Small intestine (tissue), 16 donors: ENCODE data around the gene DCAF17. TPM values are rescaled to one million over a fixed set of nuclear protein-coding genes. Genes with fewer than 3 reads are reported as not detected.
A peak's percentile ranks its signal among the peaks of the same experiment; 100 is the strongest.

ENCODE experiments used
- DNase-seq, 2 donors: peaks; one replicate each; pipeline versions ENCODE4 v3.0.0 to v3.0.0-alpha.2; 2013
- FAIRE-seq: peaks from 2 replicates; lab custom pipeline; 2012; peaks lifted over from hg19 to GRCh38; lab: Jason Lieb, UNC
- H3K27ac ChIP-seq, 3 donors: one replicate each; pipeline ENCODE4 v1.5.1; 2013; ENCODE audit warnings: low read length in 2 of 3, mild to moderate bottlenecking in 2 of 3, control low read depth in 1 of 3, inconsistent platforms in 1 of 3, low read depth in 1 of 3, moderate library complexity in 1 of 3
- H3K27me3 ChIP-seq, 3 donors: one replicate each; pipeline ENCODE4 v1.6.1; 2013; ENCODE audit warnings: low read length in 3 of 3, inconsistent platforms in 1 of 3; ENCODE audit not compliant: control insufficient read depth in 3 of 3, insufficient read depth in 3 of 3
- H3K36me3 ChIP-seq, 3 donors: one replicate each; pipeline ENCODE4 v1.6.1; 2013; ENCODE audit warnings: low read length in 3 of 3, inconsistent platforms in 1 of 3, low read depth in 1 of 3, mild to moderate bottlenecking in 1 of 3, moderate library complexity in 1 of 3; ENCODE audit not compliant: control insufficient read depth in 3 of 3, insufficient read depth in 2 of 3
- H3K4me1 ChIP-seq, 3 donors: one replicate each; pipeline ENCODE4 v1.6.1; 2013; ENCODE audit warnings: low read length in 2 of 3, inconsistent platforms in 1 of 3, low read depth in 1 of 3, mild to moderate bottlenecking in 1 of 3, moderate library complexity in 1 of 3; ENCODE audit not compliant: control insufficient read depth in 3 of 3, insufficient read depth in 2 of 3
- H3K4me3 ChIP-seq, 3 donors: one replicate each; pipeline ENCODE4 v1.5.1; 2013; ENCODE audit warnings: low read length in 3 of 3, control low read depth in 1 of 3, inconsistent platforms in 1 of 3, low read depth in 1 of 3, mild to moderate bottlenecking in 1 of 3, moderate library complexity in 1 of 3
- H3K9me3 ChIP-seq, 2 donors: one replicate each; pipeline ENCODE4 v1.6.1; 2013; ENCODE audit warnings: low read depth in 1 of 2, low read length in 1 of 2; ENCODE audit not compliant: control insufficient read depth in 2 of 2, insufficient read depth in 1 of 2
- WGBS, 3 donors: extraction: QIAGEN DNeasy Blood & Tissue Kit; methylation state at CpG; one replicate each; pipeline ENCODE4 v1.1.7; 2013; 5-methylcytosine and 5-hydroxymethylcytosine counted together
- long read RNA-seq, 10 donors: transcript quantifications; one replicate each; lab custom pipeline, GENCODE V29; 2026
- polyA plus RNA-seq, 4 donors: library from polyadenylated mRNA; stranded (reverse) in 3 of 4; unstranded in 1 of 4; fragments of 200-250 nt in 3 of 4; fragments of 120-200 nt in 1 of 4; gene quantifications; one replicate each; pipeline versions ENCODE4 v1.2.1 to v1.2.3, GENCODE V29; 2013
- donor health status: healthy with polysubstance abuse.
- donor health status: control.
- donor health status: control.
- donor health status: Bipolar disorder and iron deficiency.
- donor health status: healthy.

DCAF17 gene, protein sequence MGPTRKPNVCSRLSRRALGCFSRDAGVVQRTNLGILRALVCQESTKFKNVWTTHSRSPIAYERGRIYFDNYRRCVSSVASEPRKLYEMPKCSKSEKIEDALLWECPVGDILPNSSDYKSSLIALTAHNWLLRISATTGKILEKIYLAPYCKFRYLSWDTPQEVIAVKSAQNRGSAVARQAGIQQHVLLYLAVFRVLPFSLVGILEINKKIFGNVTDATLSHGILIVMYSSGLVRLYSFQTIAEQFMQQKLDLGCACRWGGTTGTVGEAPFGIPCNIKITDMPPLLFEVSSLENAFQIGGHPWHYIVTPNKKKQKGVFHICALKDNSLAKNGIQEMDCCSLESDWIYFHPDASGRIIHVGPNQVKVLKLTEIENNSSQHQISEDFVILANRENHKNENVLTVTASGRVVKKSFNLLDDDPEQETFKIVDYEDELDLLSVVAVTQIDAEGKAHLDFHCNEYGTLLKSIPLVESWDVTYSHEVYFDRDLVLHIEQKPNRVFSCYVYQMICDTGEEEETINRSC
- polyA plus RNA-seq = 10 to 100 TPM in 1 of 4 donors, 1 to 10 TPM in 3; 3.5 to 19.3 (median 5.7) TPM
- long read RNA-seq, donor 1 = 0 reads
- long read RNA-seq, donor 2, full-length matches to known transcripts = 1 of 1 reads
- long read RNA-seq, donor 2, partial matches to known transcripts = 0 of 1 reads
- long read RNA-seq, donor 2, other reads (novel, unspliced or antisense) = 0 of 1 reads
- long read RNA-seq, donor 3, full-length matches to known transcripts = 2 of 2 reads
- long read RNA-seq, donor 3, partial matches to known transcripts = 0 of 2 reads
- long read RNA-seq, donor 3, other reads (novel, unspliced or antisense) = 0 of 2 reads
- long read RNA-seq, donor 4 = 0 reads
- long read RNA-seq, donor 5 = 0 reads
- long read RNA-seq, donor 6 = 0 reads
- long read RNA-seq, donor 7 = 0 reads
- long read RNA-seq, donor 8, partial matches to known transcripts = 0 of 1 reads
- long read RNA-seq, donor 8, other reads (novel, unspliced or antisense) = 0 of 1 reads
- long read RNA-seq, donor 9 = 0 reads
- long read RNA-seq, donor 10, partial matches to known transcripts = 0 of 3 reads
- long read RNA-seq, donor 10, other reads (novel, unspliced or antisense) = 0 of 3 reads

GRCh38 chr2:171434013-171434989 lies at the start of gene DCAF17:
TSS of gene DCAF17 (plus strand) at chr2:171434226. CDS start at chr2:171434578, 352 bp downstream.
- H3K4me1 ChIP-seq = peaks cover 0 to 9% (median 0%) of the 10 kb centered on the region in 3 donors
- no peaks in the 10 kb centered on the region for H3K27me3 ChIP-seq
- peak; percentile 97 to 98 for DNase-seq
- no peak for FAIRE-seq
- peak within 1 kb of the TSS; percentile 93 to 98 (median 97) for H3K27ac ChIP-seq
- H3K4me3 ChIP-seq = peak within 1 kb of the TSS; percentile 59 to 73 (median 73)
- WGBS, 3 donors = 0% methylated on average over 71 to 92 of the region's 92 CpGs
- H3K9me3 ChIP-seq = peaks cover 0 to 12% of the 10 kb centered on the region in 2 donors
- peaks cover 0 to 14% (median 0%) of the 10 kb centered on the region in 3 donors for H3K36me3 ChIP-seq

GRCh38 chr2:171386627-171387026 lies 47.4 kb upstream of the DCAF17 start:
- Histone ChIP-seq H3K27me3 (no peaks in the 10 kb centered on the region), H3K27ac (no peak overlapping the region), H3K4me1 (no peaks in the 10 kb centered on the region), H3K9me3 (peaks cover 0 to 3% of the 10 kb centered on the region in 2 donors), H3K36me3 (peaks cover 0 to 3% (median 0%) of the 10 kb centered on the region in 3 donors), H3K4me3 (no peak overlapping the region)
- FAIRE-seq (no peak), DNase-seq (no peak)
- 87 to 96% (median 93%) methylated on average over 10 of the region's 10 CpGs for WGBS, 3 donors

DNA sequence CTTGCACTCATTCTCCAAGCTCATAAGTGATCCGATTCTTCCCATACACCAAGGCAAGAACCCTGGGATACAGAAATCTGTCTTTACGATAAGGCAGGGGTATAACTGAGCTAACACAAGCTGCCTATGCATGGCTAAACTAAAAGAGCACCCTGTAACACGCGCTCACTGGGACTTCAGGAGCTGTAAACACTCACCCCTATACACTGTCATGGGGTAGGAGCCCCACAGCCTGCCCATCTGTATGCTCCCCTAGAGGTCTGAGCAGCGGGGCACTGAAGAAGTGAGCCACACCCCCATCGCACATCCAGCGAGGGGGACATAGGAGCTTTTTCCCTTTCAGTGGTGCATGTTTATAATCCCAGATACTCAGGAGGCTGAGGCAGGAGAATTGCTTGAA lies 47.0 kb upstream of the DCAF17 start:
- no peaks in the 10 kb centered on the region for H3K27me3 ChIP-seq
- no peak for FAIRE-seq

DNA sequence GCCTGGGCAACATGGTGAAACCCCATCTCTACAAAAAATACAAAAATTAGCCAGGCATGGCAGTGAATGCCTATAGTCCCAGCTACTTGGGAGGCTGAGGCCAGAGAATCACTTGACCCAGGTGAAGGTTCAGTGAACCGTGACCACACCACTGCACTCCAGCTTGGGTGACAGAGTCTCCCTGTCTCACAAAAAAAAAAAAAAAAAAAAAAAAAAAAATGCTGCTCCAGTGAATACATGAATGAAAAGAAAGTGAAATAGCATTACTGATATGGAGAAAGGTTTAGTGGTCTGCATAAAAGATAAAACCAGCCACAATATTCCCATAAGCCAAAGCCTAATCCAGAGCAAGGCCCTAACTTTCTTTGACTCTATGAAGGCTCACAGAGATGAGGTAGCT lies 44.7 kb upstream of the DCAF17 start:
- H3K4me1 ChIP-seq = no peaks in the 10 kb centered on the region
- no peak for FAIRE-seq
- H3K27me3 ChIP-seq = no peaks in the 10 kb centered on the region
- DNase-seq = no peak
- WGBS, 3 donors = 81 to 100% (median 95%) methylated on average over 1 of the region's 1 CpG
- no peak overlapping the region for H3K4me3 ChIP-seq
- peaks cover 0 to 3% (median 0%) of the 10 kb centered on the region in 3 donors for H3K36me3 ChIP-seq
- no peak overlapping the region for H3K27ac ChIP-seq
- no peaks in the 10 kb centered on the region for H3K9me3 ChIP-seq

More for the DNA sequence above, 47.0 kb upstream of the DCAF17 start:
- no peaks in the 10 kb centered on the region for H3K4me1 ChIP-seq
- WGBS, 3 donors = 92 to 97% (median 92%) methylated on average over 7 of the region's 7 CpGs
- no peak for DNase-seq
- peaks cover 0 to 3% (median 0%) of the 10 kb centered on the region in 3 donors for H3K36me3 ChIP-seq
- H3K27ac ChIP-seq = no peak overlapping the region
- no peak overlapping the region for H3K4me3 ChIP-seq
- H3K9me3 ChIP-seq = peaks cover 0 to 3% of the 10 kb centered on the region in 2 donors

GRCh38 chr2:171389780-171390179 lies 44.2 kb upstream of the DCAF17 start:
- no peak for FAIRE-seq
- Histone ChIP-seq H3K4me1 (no peaks in the 10 kb centered on the region), H3K4me3 (no peak overlapping the region), H3K36me3 (peaks cover 0 to 3% (median 0%) of the 10 kb centered on the region in 3 donors), H3K27ac (no peak overlapping the region), H3K27me3 (no peaks in the 10 kb centered on the region), H3K9me3 (no peaks in the 10 kb centered on the region)
- DNase-seq = no peak
- WGBS, 3 donors = 95 to 100% (median 95%) methylated on average over 1 of the region's 1 CpG

DNA sequence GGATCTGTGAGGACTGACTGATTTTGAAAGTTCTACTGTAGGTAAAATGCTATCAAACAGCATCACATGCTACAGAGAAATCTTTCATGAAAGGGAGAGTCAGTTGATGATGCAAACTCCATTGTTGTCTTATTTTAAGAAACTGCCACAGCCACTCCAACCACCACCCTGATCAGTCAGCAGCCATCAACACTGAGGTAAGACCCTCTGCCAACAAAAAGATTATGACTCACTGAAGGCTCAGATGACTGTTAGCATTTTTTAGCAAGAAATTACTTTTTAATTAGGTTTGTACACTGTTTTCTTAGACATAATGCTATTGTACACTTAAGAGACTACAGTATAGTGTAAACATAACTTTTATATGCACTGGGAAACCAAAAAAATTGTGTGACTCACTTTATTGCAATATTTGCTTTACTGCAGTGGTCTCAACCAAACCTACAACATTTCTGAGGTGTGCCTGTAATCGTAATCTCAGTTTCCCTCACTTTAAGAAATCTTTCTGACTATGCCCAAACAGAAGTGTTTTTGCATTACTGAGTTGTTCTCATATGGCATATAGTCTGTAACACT lies 43.0 kb upstream of the DCAF17 start:
- Histone ChIP-seq H3K36me3 (peaks cover 0 to 3% (median 0%) of the 10 kb centered on the region in 3 donors), H3K27ac (no peak overlapping the region), H3K9me3 (no peaks in the 10 kb centered on the region), H3K4me3 (no peak overlapping the region), H3K4me1 (no peaks in the 10 kb centered on the region), H3K27me3 (no peaks in the 10 kb centered on the region)
- DNase-seq (no peak), FAIRE-seq (no peak)
- WGBS, 3 donors = 87 to 98% (median 88%) methylated on average over 1 of the region's 1 CpG

- Histone ChIP-seq H3K36me3 (peaks cover 0 to 3% (median 0%) of the 10 kb centered on the region in 3 donors), H3K27me3 (no peaks in the 10 kb centered on the region), H3K9me3 (no peaks in the 10 kb centered on the region), H3K4me1 (no peaks in the 10 kb centered on the region), H3K4me3 (no peak overlapping the region), H3K27ac (no peak overlapping the region)
- FAIRE-seq (no peak), DNase-seq (no peak)
- WGBS, 3 donors = 83 to 94% (median 94%) methylated on average over 2 of the region's 2 CpGs
Observed at GRCh38 chr2:171391532-171391931, 42.5 kb upstream of the DCAF17 start.
